ENCODE results near the gene ARL6IP6. TPM values are rescaled to one million over a fixed set of nuclear protein-coding genes. Genes with fewer than 3 reads are reported as not detected.
"Not testable (repeated sequence)": the region's sequence is repeated elsewhere in the genome, so short reads cannot be mapped to it uniquely, and the experiment has no call there.

ARL6IP6 gene
- total RNA-seq, 6 experiments from 2014 or later = 2.6 to 5.4 (median 3.7) TPM

DNA sequence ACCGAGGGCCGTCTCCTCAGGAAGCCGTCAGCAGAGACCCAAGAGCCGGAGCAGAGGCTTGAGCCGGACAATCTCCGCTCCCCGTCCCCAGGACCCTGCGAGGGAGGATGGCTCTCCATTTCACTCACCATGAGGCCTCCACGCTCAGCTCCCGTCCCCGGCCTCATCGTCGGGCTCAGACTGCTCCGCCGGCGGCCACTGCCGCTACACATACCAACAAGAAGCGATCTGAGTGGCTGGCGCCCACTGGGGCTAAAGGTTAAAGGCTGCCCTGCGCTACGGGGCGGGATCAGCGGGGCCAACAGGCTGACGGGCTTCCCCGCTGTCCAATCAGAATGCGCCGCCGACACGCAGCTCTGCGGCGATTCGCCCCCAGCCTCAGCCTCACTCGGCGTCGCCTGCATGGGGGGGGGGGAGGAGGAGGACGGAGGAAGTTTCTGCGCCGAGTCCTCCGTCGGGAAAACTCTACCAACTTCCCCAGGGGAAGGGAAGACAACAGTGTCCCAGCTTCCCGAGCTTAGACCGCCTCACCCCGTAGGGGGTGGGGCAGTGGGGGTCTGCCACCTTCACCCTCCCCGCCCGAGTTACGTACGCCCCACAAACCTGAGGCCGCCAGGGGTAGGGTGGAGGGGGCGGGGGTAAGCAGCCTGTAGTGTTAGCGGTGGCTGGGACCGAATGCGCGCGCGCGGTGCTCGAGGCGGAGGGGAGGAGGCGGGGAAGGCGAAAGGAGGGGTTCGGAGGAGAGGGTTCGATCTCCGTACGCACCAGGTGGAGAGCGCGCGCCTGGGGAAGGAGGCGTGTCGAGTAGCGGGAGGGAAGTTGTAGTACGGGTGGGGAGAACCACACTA, 968 bp upstream of the ARL6IP6 start, which contains the start of gene PRPF40A:
PRPF40A (minus strand) TSS at position 234 of the 848 bp plus-strand sequence; CDS start at position 212, 22 bp downstream.
- intact Hi-C loops (cut with DNase I) = no loop called here

DNA sequence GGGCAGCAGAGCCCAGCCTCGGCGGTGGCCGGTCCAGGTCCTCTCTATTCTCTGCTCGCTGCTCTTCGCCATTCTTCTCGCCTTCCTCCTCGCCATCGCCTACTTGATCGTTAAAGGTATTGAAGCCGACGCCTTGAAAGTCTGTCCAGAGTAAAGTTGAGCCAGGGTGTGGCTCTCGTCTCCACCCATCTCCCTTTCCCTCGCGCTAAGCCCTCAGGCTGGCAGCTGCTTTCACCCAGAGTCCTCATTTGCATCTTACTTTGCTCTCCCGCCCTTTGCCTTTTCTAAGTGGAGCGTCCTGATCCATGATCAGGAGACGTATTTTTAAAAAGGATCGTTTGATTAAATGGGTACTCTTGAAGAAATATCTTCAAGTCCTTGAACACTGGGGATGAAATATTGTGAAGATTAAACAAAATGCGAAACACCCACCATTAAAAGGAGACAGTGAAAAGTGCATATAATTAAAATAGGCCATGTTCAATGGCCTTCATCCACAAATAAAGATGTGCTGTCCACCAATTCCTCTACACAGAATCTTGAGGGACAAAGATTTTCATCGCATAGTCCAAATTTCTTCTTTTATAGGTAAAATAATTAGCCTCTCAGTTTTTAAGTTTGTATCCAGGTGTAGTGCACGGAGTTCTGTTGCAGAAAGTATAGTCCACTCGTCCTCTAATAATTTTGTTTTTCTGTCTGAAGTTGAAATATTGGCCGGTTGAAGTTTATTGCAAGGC, 657 bp downstream of the ARL6IP6 start:
- Histone ChIP-seq H3K36me3 (peaks cover 0 to 8% (median 1%) of the 10 kb centered on the region in 4 donors), H3K4me1 (peaks cover 0 to 22% (median 11%) of the 10 kb centered on the region in 4 donors), H3K27me3 (no peaks in the 10 kb centered on the region), H3K4me3 (peak overlapping the region; percentile 85 to 92 (median 87)), H3K27ac (peak overlapping the region; percentile 93 to 98 (median 96)), H3K9me3 (no peaks in the 10 kb centered on the region)
- DNase-seq = no peak
- TF ChIP-seq, protein P1, sequence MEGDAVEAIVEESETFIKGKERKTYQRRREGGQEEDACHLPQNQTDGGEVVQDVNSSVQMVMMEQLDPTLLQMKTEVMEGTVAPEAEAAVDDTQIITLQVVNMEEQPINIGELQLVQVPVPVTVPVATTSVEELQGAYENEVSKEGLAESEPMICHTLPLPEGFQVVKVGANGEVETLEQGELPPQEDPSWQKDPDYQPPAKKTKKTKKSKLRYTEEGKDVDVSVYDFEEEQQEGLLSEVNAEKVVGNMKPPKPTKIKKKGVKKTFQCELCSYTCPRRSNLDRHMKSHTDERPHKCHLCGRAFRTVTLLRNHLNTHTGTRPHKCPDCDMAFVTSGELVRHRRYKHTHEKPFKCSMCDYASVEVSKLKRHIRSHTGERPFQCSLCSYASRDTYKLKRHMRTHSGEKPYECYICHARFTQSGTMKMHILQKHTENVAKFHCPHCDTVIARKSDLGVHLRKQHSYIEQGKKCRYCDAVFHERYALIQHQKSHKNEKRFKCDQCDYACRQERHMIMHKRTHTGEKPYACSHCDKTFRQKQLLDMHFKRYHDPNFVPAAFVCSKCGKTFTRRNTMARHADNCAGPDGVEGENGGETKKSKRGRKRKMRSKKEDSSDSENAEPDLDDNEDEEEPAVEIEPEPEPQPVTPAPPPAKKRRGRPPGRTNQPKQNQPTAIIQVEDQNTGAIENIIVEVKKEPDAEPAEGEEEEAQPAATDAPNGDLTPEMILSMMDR (IDR thresholded peaks at IDR 0.05) = no peak
- no peak for TF ChIP-seq POLR2A (IDR thresholded peaks at IDR 0.05)
- WGBS (ENCODE audit: insufficient coverage, low coverage, low lambda C conversion rate, missing lambda C conversion rate) = 6% methylated on average over 23 of the region's 23 CpGs
- peak in 2 of 4 donors; percentile 1 for ATAC-seq
- intact Hi-C loops (cut with DNase I) = no loop called here

More for the DNA sequence above, 968 bp upstream of the ARL6IP6 start, which contains the start of gene PRPF40A:
- WGBS (ENCODE audit: insufficient coverage, low coverage, low lambda C conversion rate, missing lambda C conversion rate) = under 1% methylated on average over 47 of the region's 71 CpGs
- Histone ChIP-seq H3K27ac (peak within 1 kb of the TSS; percentile 93 to 98 (median 96)), H3K27me3 (no peaks in the 10 kb centered on the region), H3K4me1 (peaks cover 0 to 22% (median 11%) of the 10 kb centered on the region in 4 donors), H3K9me3 (no peaks in the 10 kb centered on the region), H3K4me3 (peak within 1 kb of the TSS; percentile 85 to 92 (median 87)), H3K36me3 (peaks cover 0 to 20% (median 8%) of the 10 kb centered on the region in 4 donors)
- TF ChIP-seq, protein P1 (IDR thresholded peaks at IDR 0.05) = no peak
- TF ChIP-seq POLR2A (IDR thresholded peaks at IDR 0.05) = peak; percentile 80
- ATAC-seq = peak; percentile 83 to 90 (median 88)
- peak; percentile 99 to 100 (median 99) for DNase-seq

DNA sequence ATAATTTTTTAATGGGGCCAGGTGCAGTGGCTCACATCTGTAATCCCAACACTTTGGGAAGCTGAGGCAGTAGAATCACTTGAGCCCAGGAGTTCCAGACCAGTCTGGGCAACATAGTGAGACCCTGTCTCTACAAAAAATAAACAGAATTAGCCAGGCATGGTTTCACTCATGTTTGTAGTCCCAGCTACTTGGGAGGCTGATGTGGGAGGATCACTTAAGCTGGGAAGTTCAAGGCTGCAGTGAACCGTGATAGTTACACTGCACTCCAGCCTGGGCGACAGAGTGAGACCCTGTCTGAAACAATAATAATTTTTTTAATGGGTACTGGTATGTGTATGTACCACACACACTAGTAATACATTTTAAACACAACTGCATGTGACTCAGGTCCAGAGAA, 2.4 kb downstream of the ARL6IP6 start:
- no peak overlapping the region for H3K27ac ChIP-seq
- intact Hi-C loops (cut with DNase I) = no loop called here
- no peak for ATAC-seq
- no peaks in the 10 kb centered on the region for H3K27me3 ChIP-seq
- DNase-seq = no peak
- H3K4me3 ChIP-seq = no peak overlapping the region
- no peaks in the 10 kb centered on the region for H3K36me3 ChIP-seq
- TF ChIP-seq, protein P1 (IDR thresholded peaks at IDR 0.05) = no peak
- TF ChIP-seq POLR2A (IDR thresholded peaks at IDR 0.05) = no peak
- WGBS (ENCODE audit: insufficient coverage, low coverage, low lambda C conversion rate, missing lambda C conversion rate) = 76% methylated on average over 2 of the region's 2 CpGs
- H3K4me1 ChIP-seq = peaks cover 0 to 15% (median 7%) of the 10 kb centered on the region in 4 donors
- H3K9me3 ChIP-seq = no peaks in the 10 kb centered on the region

DNA sequence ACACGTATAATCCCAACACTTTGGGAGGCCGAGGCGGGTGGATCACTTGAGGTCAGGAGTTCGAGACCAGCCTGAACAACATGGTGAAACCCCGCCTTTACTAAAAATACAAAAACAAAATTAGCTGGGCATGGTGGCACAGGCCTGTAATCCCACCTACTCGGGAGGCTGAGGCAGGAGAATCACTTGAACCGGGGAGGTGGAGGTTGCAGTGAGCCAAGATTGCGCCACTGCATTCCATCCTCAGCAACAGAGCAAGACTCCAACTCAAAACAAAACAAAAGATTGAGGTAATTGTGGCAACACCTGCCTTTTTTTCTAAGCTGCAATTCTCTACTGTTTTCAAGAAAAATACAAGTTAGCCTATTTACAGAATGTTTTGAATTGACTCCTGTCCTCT, 4.2 kb downstream of the ARL6IP6 start:
- H3K27me3 ChIP-seq; H3K27ac ChIP-seq; H3K4me1 ChIP-seq; ATAC-seq; DNase-seq; H3K36me3 ChIP-seq; intact Hi-C loops (cut with DNase I); H3K4me3 ChIP-seq; H3K9me3 ChIP-seq: not testable (repeated sequence)
- WGBS (ENCODE audit: insufficient coverage, low coverage, low lambda C conversion rate, missing lambda C conversion rate) = 96% methylated on average over 6 of the region's 8 CpGs
